WTC11 (cell line): ENCODE data around the gene BCL2L11. TPM values are rescaled to one million over a fixed set of nuclear protein-coding genes. Genes with fewer than 3 reads are reported as not detected.

Experiments used
- ATAC-seq: fragments of 200-7000 bp; cut with Tn5 transposase; 2 replicates; pipeline ENCODE4 v1.10.0; 2021; ENCODE audit warnings: mild to moderate bottlenecking, moderate library complexity
- CTCF ChIA-PET: fragments of 300-600 bp; sonication (Branson Sonifier 250); formaldehyde crosslinking; loops from one replicate; lab custom pipeline; 2021; ENCODE audit warnings: antibody characterized with exemption; lab: Charles Lee
- POLR2A ChIA-PET: fragments of 350-600 bp; sonication (Branson Sonifier 250); formaldehyde crosslinking; loops from one replicate; lab custom pipeline; 2021; ENCODE audit warnings: antibody characterized with exemption; lab: Charles Lee
- DNase-seq: peaks from one replicate; pipeline ENCODE4 v3.0.0; 2021; ENCODE audit warnings: low spot score
- H3K27ac Mint-ChIP-seq: 2 replicates; pipeline ENCODE4 v1.8.0; 2021; ENCODE audit warnings: mixed read lengths
- H3K27me3 Mint-ChIP-seq: 2 replicates; pipeline ENCODE4 v1.8.0; 2021; ENCODE audit warnings: low read depth, mild to moderate bottlenecking, moderate library complexity, mixed read lengths
- H3K36me3 Mint-ChIP-seq: 2 replicates; pipeline ENCODE4 v1.8.0; 2021; ENCODE audit warnings: mixed read lengths
- H3K4me1 Mint-ChIP-seq: 2 replicates; pipeline ENCODE4 v1.8.0; 2022; ENCODE audit warnings: mixed read lengths
- H3K4me3 Mint-ChIP-seq: 2 replicates; pipeline ENCODE4 v1.8.0; 2021; ENCODE audit warnings: mild to moderate bottlenecking, moderate library complexity, mixed read lengths
- H3K9me3 Mint-ChIP-seq: 2 replicates; pipeline ENCODE4 v1.8.0; 2021; ENCODE audit warnings: mixed read lengths
- CBFB ChIP-seq: sonication (generic); formaldehyde crosslinking; IDR thresholded peaks from 2 replicates; pipeline ENCODE4 v1.8.1; 2022; ENCODE audit warnings: mild to moderate bottlenecking, low read depth, missing genetic modification reagents
- FOXK1 ChIP-seq: sonication (generic); formaldehyde crosslinking; IDR thresholded peaks from 2 replicates; pipeline ENCODE4 v1.8.0; 2022; ENCODE audit warnings: mild to moderate bottlenecking, moderate library complexity, missing genetic modification reagents
- FOXP1 ChIP-seq: sonication (generic); formaldehyde crosslinking; IDR thresholded peaks from 2 replicates; pipeline ENCODE4 v1.8.0; 2022; ENCODE audit warnings: missing genetic modification reagents, mild to moderate bottlenecking, moderate library complexity, borderline replicate concordance
- JAZF1 ChIP-seq: fragments of 250-450 bp; sonication (Bioruptor Pico); IDR thresholded peaks from 2 replicates; pipeline ENCODE4 v1.9.0; 2021; ENCODE audit warnings: moderate library complexity, mild to moderate bottlenecking, inconsistent platforms
- OVOL2 ChIP-seq: fragments of 250-450 bp; sonication (Bioruptor Pico); IDR thresholded peaks from 2 replicates; pipeline ENCODE4 v1.9.0; 2021; ENCODE audit warnings: mild to moderate bottlenecking, borderline replicate concordance
- ZMAT4 ChIP-seq: fragments of 250-450 bp; sonication (Bioruptor Pico); IDR thresholded peaks from 2 replicates; pipeline ENCODE4 v1.9.0; 2021; ENCODE audit warnings: mild to moderate bottlenecking
- ZNF232 ChIP-seq: sonication (generic); formaldehyde crosslinking; IDR thresholded peaks from 2 replicates; pipeline ENCODE4 v1.8.0; 2022; ENCODE audit warnings: mild to moderate bottlenecking, missing genetic modification reagents
- ZNF281 ChIP-seq: sonication (generic); formaldehyde crosslinking; IDR thresholded peaks from 2 replicates; pipeline ENCODE4 v1.8.0; 2023; ENCODE audit warnings: mild to moderate bottlenecking, missing genetic modification reagents
- ZNF317 ChIP-seq: sonication (generic); formaldehyde crosslinking; IDR thresholded peaks from 2 replicates; pipeline ENCODE4 v1.8.1; 2023; ENCODE audit warnings: low read depth, mild to moderate bottlenecking, moderate library complexity, missing genetic modification reagents, borderline replicate concordance
- ZNF416 ChIP-seq: fragments of 250-450 bp; sonication (Bioruptor Pico); IDR thresholded peaks from 2 replicates; pipeline ENCODE4 v1.9.0; 2021; ENCODE audit warnings: mild to moderate bottlenecking, inconsistent platforms
- ZNF671 ChIP-seq: fragments of 250-450 bp; sonication (Bioruptor Pico); IDR thresholded peaks from 2 replicates; pipeline ENCODE4 v1.8.0; 2021; ENCODE audit warnings: mild to moderate bottlenecking
- total RNA-seq: library from RNA; stranded (reverse); gene quantifications from 3 replicates; pipeline ENCODE4 v1.2.3, GENCODE V29; 2021
- TF ChIP-seq, protein P1 (sequence below): sonication (generic); formaldehyde crosslinking; IDR thresholded peaks from 2 replicates; pipeline ENCODE4 v1.8.0; 2022; ENCODE audit warnings: missing genetic modification reagents
- TF ChIP-seq, protein P2 (sequence below): sonication (generic); formaldehyde crosslinking; IDR thresholded peaks from 2 replicates; pipeline ENCODE4 v1.8.0; 2022; ENCODE audit warnings: mild to moderate bottlenecking, missing genetic modification reagents
- TF ChIP-seq, protein P3 (sequence below): sonication (generic); formaldehyde crosslinking; conservative IDR thresholded peaks from 2 replicates; pipeline ENCODE4 v1.8.1; 2023; ENCODE audit warnings: mild to moderate bottlenecking, low read depth, missing genetic modification reagents, moderate library complexity
- TF ChIP-seq, protein P4 (sequence below): sonication (generic); formaldehyde crosslinking; IDR thresholded peaks from 2 replicates; pipeline ENCODE4 v1.8.1; 2022; ENCODE audit warnings: mild to moderate bottlenecking, missing genetic modification reagents, moderate library complexity, borderline replicate concordance
- TF ChIP-seq, protein P5 (sequence below): sonication (generic); formaldehyde crosslinking; IDR thresholded peaks from 2 replicates; pipeline ENCODE4 v1.8.0; 2022; ENCODE audit warnings: mild to moderate bottlenecking, missing genetic modification reagents

The BCL2L11 gene
- total RNA-seq, 1 experiment from 2014 or later = 19.3 TPM

- ChIA-PET CTCF (interaction anchor here (1.0 to 2.3 kb wide), 3 partner anchors 11 to 31 kb away, joined by 3 to 8 read pairs (median 4); no protein-coding TSS in a partner anchor), POLR2A (no interaction called here)
- H3K27ac Mint-ChIP-seq = no peak overlapping the region
- ATAC-seq (no peak), DNase-seq (no peak)
- no peak overlapping the region for H3K4me3 Mint-ChIP-seq
- no peaks in the 10 kb centered on the region for H3K9me3 Mint-ChIP-seq
- H3K27me3 Mint-ChIP-seq = no peaks in the 10 kb centered on the region
- peaks cover 7% of the 10 kb centered on the region; the same call in 1 of the 2 replicates for H3K4me1 Mint-ChIP-seq
- TF ChIP-seq, protein P1, sequence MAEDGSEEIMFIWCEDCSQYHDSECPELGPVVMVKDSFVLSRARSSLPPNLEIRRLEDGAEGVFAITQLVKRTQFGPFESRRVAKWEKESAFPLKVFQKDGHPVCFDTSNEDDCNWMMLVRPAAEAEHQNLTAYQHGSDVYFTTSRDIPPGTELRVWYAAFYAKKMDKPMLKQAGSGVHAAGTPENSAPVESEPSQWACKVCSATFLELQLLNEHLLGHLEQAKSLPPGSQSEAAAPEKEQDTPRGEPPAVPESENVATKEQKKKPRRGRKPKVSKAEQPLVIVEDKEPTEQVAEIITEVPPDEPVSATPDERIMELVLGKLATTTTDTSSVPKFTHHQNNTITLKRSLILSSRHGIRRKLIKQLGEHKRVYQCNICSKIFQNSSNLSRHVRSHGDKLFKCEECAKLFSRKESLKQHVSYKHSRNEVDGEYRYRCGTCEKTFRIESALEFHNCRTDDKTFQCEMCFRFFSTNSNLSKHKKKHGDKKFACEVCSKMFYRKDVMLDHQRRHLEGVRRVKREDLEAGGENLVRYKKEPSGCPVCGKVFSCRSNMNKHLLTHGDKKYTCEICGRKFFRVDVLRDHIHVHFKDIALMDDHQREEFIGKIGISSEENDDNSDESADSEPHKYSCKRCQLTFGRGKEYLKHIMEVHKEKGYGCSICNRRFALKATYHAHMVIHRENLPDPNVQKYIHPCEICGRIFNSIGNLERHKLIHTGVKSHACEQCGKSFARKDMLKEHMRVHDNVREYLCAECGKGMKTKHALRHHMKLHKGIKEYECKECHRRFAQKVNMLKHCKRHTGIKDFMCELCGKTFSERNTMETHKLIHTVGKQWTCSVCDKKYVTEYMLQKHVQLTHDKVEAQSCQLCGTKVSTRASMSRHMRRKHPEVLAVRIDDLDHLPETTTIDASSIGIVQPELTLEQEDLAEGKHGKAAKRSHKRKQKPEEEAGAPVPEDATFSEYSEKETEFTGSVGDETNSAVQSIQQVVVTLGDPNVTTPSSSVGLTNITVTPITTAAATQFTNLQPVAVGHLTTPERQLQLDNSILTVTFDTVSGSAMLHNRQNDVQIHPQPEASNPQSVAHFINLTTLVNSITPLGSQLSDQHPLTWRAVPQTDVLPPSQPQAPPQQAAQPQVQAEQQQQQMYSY = no peak
- TF ChIP-seq ZNF281 (CRISPR knock-in tag) (no peak), ZNF317 (CRISPR knock-in tag) (no peak), OVOL2 (CRISPR knock-in tag) (no peak)
- TF ChIP-seq, protein P2, sequence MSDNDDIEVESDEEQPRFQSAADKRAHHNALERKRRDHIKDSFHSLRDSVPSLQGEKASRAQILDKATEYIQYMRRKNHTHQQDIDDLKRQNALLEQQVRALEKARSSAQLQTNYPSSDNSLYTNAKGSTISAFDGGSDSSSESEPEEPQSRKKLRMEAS = no peak
- TF ChIP-seq, protein P3, sequence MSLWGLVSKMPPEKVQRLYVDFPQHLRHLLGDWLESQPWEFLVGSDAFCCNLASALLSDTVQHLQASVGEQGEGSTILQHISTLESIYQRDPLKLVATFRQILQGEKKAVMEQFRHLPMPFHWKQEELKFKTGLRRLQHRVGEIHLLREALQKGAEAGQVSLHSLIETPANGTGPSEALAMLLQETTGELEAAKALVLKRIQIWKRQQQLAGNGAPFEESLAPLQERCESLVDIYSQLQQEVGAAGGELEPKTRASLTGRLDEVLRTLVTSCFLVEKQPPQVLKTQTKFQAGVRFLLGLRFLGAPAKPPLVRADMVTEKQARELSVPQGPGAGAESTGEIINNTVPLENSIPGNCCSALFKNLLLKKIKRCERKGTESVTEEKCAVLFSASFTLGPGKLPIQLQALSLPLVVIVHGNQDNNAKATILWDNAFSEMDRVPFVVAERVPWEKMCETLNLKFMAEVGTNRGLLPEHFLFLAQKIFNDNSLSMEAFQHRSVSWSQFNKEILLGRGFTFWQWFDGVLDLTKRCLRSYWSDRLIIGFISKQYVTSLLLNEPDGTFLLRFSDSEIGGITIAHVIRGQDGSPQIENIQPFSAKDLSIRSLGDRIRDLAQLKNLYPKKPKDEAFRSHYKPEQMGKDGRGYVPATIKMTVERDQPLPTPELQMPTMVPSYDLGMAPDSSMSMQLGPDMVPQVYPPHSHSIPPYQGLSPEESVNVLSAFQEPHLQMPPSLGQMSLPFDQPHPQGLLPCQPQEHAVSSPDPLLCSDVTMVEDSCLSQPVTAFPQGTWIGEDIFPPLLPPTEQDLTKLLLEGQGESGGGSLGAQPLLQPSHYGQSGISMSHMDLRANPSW = no peak
- TF ChIP-seq, all 79 proteins: peak for 0
- H3K36me3 Mint-ChIP-seq = no peaks in the 10 kb centered on the region
These were observed 19.9 kb upstream of the BCL2L11 start for GRCh38 chr2:111100765-111101162.

DNA sequence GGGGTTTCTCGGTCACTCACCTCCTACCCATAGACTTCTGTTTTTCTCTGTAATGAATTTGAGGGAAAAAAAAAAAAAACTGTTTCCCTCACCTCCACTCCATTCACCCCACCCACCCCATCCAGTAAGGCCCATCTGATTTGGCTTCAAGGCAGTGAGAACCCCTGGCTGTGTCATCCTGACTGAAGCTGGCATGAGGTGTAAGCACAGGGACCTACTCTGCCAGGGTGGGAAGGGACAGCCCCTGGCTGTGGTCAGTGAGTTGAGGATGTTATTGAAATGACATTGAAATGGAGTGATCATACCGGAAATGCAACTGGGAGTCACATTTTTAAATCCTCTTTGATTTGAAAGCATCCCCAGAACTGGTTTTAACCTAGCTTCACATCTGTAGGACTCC is 19.1 kb upstream of the BCL2L11 start:
- H3K27me3 Mint-ChIP-seq = no peaks in the 10 kb centered on the region
- H3K27ac Mint-ChIP-seq = no peak overlapping the region
- TF ChIP-seq, protein P2 = no peak
- TF ChIP-seq ZNF232 (CRISPR knock-in tag) = no peak
- TF ChIP-seq CBFB (CRISPR knock-in tag) = no peak
- no peak for TF ChIP-seq ZNF416
- TF ChIP-seq, protein P4, sequence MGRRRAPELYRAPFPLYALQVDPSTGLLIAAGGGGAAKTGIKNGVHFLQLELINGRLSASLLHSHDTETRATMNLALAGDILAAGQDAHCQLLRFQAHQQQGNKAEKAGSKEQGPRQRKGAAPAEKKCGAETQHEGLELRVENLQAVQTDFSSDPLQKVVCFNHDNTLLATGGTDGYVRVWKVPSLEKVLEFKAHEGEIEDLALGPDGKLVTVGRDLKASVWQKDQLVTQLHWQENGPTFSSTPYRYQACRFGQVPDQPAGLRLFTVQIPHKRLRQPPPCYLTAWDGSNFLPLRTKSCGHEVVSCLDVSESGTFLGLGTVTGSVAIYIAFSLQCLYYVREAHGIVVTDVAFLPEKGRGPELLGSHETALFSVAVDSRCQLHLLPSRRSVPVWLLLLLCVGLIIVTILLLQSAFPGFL (CRISPR knock-in tag) = no peak
- TF ChIP-seq, protein P5, sequence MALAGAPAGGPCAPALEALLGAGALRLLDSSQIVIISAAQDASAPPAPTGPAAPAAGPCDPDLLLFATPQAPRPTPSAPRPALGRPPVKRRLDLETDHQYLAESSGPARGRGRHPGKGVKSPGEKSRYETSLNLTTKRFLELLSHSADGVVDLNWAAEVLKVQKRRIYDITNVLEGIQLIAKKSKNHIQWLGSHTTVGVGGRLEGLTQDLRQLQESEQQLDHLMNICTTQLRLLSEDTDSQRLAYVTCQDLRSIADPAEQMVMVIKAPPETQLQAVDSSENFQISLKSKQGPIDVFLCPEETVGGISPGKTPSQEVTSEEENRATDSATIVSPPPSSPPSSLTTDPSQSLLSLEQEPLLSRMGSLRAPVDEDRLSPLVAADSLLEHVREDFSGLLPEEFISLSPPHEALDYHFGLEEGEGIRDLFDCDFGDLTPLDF (CRISPR knock-in tag) = no peak
- no peak for TF ChIP-seq JAZF1 (CRISPR knock-in tag)
- no peak for TF ChIP-seq FOXK1 (CRISPR knock-in tag)
- TF ChIP-seq ZNF671 = no peak
- no peak for TF ChIP-seq FOXP1 (CRISPR knock-in tag)
- TF ChIP-seq ZMAT4 (CRISPR knock-in tag) = no peak
- H3K4me1 Mint-ChIP-seq = peaks cover 7% of the 10 kb centered on the region; the same call in 1 of the 2 replicates
- no peak overlapping the region for H3K4me3 Mint-ChIP-seq
- no peak for DNase-seq
- H3K36me3 Mint-ChIP-seq = no peaks in the 10 kb centered on the region
- ATAC-seq = no peak
- H3K9me3 Mint-ChIP-seq = no peaks in the 10 kb centered on the region
- ChIA-PET CTCF (interaction anchor here (0.7 to 1.1 kb wide), 2 partner anchors 32 to 225 kb away, joined by 3 to 4 read pairs; no protein-coding TSS in a partner anchor), POLR2A (no interaction called here)
